GM12865 (cell line): Measurements from ENCODE around the gene SFT2D3.

Experiments used
- DNase-seq: peaks from one replicate; pipeline ENCODE4 v3.0.0; 2010; ENCODE audit warnings: low read depth
- H3K4me3 ChIP-seq: 2 replicates; pipeline ENCODE4 v1.5.1; 2011; ENCODE audit warnings: mild to moderate bottlenecking, low read depth, low read length, control low read depth
- TF ChIP-seq, protein P1 (sequence below): IDR thresholded peaks from 2 replicates; pipeline ENCODE4 v1.5.1; 2011; ENCODE audit warnings: low read length, control low read depth, low read depth, inconsistent platforms; ENCODE audit not compliant: insufficient read depth; ENCODE audit errors: missing control alignments

Gene SFT2D3

DNA sequence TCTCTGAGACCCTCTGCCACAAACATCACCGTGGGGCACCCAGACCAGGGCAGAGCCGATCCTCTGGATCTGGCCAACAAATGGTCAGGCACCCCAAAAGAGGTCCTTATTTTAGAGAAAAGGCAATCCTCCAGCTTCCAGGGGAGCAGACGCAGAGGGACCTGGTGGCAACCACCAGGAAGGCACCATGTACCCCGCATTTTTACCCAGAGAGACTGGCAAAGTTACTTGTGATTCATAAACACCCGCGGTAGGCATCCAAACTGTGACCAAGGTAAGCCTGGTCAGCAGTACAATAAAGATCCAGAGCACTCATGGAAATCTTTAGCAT lies 36.4 kb upstream of the SFT2D3 start:
- DNase-seq, result no peak
- H3K4me3 ChIP-seq, result no peak overlapping the region
- TF ChIP-seq, protein P1, sequence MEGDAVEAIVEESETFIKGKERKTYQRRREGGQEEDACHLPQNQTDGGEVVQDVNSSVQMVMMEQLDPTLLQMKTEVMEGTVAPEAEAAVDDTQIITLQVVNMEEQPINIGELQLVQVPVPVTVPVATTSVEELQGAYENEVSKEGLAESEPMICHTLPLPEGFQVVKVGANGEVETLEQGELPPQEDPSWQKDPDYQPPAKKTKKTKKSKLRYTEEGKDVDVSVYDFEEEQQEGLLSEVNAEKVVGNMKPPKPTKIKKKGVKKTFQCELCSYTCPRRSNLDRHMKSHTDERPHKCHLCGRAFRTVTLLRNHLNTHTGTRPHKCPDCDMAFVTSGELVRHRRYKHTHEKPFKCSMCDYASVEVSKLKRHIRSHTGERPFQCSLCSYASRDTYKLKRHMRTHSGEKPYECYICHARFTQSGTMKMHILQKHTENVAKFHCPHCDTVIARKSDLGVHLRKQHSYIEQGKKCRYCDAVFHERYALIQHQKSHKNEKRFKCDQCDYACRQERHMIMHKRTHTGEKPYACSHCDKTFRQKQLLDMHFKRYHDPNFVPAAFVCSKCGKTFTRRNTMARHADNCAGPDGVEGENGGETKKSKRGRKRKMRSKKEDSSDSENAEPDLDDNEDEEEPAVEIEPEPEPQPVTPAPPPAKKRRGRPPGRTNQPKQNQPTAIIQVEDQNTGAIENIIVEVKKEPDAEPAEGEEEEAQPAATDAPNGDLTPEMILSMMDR, result no peak

DNA sequence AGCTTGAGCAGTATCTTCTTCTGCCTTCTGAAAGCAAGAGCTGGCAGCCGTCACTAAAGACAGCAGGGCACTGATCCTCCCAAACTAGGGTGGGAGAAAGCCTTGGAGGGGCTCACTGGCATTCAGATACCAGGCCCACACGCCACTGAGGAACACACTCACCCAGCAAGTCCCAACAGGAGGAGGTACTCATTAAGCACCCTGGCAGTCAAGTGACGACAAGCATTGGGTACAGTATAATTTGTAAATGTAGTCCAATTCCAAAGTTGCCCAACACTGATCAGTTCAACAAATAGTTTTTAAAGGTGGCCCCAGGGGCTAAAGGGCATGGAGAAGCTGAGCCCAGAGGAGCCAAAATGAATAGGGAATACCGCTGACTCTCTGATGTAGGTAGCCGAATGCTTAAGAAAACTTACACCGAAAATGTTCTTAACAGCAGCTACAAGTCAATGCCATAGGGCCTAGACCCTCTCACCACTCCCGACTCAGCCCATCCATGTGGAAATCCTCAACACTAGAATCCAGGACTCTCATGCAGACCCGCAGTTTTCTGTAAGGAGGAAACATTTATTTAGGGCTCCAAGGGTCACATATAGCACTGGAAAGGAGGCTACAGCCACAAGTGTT lies 35.9 kb upstream of the SFT2D3 start:
- no peak overlapping the region for H3K4me3 ChIP-seq
- DNase-seq, result no peak
- TF ChIP-seq, protein P1, result no peak

DNA sequence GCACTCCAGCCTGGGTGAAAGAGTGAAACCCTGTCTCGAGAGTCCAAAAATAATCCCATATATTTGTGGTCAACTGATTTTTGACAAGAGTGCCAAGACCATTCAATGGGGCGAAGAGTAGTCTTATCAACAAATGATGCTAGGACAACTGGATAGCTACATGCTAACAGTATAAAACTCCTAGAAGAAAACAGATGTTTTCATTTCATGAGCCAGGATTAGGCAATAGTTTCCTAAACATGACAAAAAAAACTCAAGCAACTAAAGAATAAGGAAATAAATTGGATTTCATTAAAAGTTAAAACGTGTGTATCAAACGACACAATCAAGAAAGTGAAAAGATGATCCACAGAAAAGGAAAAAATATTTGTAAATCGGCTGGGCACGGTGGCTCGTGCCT lies 32.2 kb upstream of the SFT2D3 start:
- H3K4me3 ChIP-seq, result no peak overlapping the region
- DNase-seq, result no peak
- TF ChIP-seq, protein P1, result no peak

DNA sequence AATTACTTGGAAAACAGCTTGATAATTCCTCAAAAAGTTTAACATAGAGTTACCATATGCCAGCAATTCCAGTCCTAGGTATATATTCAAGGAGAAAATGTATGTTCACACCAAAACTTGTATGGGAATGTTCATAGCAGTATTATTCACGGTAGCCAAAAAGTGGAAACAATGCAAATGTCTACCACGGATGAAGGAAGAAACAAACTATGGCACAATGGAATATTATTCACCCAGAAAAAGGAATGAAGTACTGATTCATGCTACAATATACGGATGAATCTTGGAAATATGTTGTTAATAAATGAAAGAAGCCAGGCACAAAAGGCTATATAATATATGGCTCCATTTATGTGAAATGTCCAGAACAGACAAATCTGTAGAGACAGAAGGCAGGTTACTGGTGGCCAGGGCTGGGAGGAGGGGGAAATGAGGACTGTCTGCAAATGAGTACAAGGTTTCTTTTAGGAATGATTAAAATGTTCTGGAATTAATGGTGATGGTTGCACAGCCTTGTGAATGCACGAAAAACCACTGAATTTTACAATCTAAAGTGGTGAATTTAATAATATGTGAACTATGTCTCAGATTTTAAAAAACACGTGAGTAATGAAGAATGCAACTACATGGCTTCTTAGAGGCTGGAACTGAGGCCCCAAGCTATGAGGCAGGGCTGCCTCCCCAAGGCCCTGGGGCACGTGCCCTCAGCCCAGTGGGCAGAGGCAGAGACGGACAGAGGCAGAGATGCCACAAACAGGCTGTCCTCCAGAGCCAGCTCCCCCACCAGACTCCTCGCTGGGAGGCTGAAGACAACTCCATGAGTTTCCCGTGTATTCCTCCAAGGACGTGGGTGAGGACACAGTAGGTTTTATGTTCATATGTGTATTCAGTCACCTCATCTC lies 31.0 kb upstream of the SFT2D3 start:
- H3K4me3 ChIP-seq, result no peak overlapping the region
- no peak for DNase-seq
- TF ChIP-seq, protein P1, result no peak

DNA sequence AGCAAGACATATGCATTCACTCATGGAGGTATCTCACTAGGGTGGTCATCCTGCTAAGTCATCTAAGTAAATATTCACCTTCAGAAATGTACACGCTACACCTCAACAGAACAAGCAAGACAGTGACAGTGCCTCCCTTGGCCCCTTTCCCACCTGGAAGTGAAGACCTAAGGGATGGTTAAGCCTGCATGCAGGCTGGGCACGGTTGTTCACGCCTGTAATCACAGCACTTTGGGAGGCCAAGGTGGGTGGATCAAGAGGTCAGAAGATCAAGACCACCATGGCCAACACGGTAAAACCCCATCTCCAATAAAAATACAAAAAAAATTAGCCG lies 30.4 kb upstream of the SFT2D3 start:
- TF ChIP-seq, protein P1, result no peak
- no peak for DNase-seq
- H3K4me3 ChIP-seq, result no peak overlapping the region

DNA sequence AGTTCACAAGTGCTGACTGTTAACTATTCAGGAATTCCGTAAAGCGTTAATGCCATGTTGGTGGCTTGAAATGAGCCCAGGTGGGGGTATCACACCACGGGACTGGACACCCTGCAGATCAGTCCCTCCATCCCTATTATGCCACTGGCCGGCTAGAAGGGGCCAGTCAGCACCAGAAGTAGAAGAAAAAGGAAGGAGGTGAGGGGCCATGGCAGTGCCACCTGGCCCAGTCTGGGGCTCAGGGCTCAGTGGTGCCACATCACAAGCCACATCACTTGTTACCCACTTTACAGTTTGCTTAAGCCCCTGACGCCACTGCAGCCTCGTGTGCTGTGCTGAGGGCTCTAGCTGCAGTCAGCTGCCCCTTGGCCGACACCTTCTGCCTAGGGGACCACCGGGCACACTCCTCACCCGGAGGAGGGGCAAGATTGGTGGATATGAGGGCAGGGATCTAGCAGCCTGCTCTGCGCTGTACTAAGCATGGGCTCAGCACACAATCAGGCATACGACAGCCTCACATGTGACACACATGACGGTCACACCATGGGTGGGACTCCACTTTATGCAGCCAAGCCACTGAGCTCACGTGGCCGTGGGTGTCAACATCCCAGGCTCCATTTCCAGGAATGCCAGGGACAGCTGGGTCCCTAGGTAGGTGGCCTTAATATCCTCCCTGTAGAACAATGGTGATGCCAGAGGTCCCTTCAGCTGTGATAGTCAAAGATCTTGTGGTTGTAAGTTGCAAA lies 29.6 kb upstream of the SFT2D3 start:
- DNase-seq, result no peak
- TF ChIP-seq, protein P1, result no peak
- no peak overlapping the region for H3K4me3 ChIP-seq
